HepG2 (cell line): ENCODE results near the gene SPG7. TPM values are rescaled to one million over a fixed set of nuclear protein-coding genes. Genes with fewer than 3 reads are reported as not detected.

Source experiments
- ATAC-seq: fragments of 200-7000 bp; cut with Tn5 transposase; 3 replicates; pipeline ENCODE4 v1.9.1; 2020; ENCODE audit warnings: mild to moderate bottlenecking, moderate library complexity
- BruUV-seq: library from RNA; stranded (reverse); fragments of 400-500 nt; replicated peaks from 2 replicates; lab custom pipeline; 2021; lab: Mats Ljungman, UMichigan
- CTCF ChIA-PET: fragments of 300-600 bp; formaldehyde crosslinking; extraction: SDS; loops from one replicate; lab custom pipeline; 2021; ENCODE audit warnings: low total read pairs, inconsistent platforms, low intra/inter-chr PET ratio; lab: Yijun Ruan, JAX
- POLR2A ChIA-PET: fragments of 350-600 bp; sonication (Branson Sonifier 250); formaldehyde crosslinking; loops from one replicate; lab custom pipeline; 2020; ENCODE audit warnings: antibody characterized with exemption, inconsistent platforms; lab: Yijun Ruan, JAX
- DNase-seq: peaks from one replicate; pipeline ENCODE4 v3.0.0-alpha.2; 2015; ENCODE audit warnings: low spot score
- FAIRE-seq: peaks from 3 replicates; lab custom pipeline; 2011; peaks lifted over from hg19 to GRCh38; lab: Jason Lieb, UNC
- H2AFZ ChIP-seq: one replicate; pipeline ENCODE4 v1.6.1; 2011; ENCODE audit warnings: low read length, inconsistent platforms
- H3K27ac ChIP-seq: fragments of 300-600 bp; 3 replicates; pipeline ENCODE4 v1.8.0; 2011; ENCODE audit warnings: mixed run types, mild to moderate bottlenecking, mixed read lengths, low read length, inconsistent platforms; ENCODE audit not compliant: insufficient read depth; ENCODE audit errors: extremely low read length
- H3K27me3 ChIP-seq, 2 experiments: fragments of 200-600 bp in 1 of 2; 2 replicates in 1 of 2; 3 replicates in 1 of 2; pipeline versions ENCODE4 v1.6.0 to v1.8.0; 2011; ENCODE audit warnings: low read length in 2 of 2, mild to moderate bottlenecking in 2 of 2, moderate library complexity in 2 of 2, inconsistent platforms in 1 of 2; ENCODE audit not compliant: insufficient read depth in 2 of 2, control insufficient read depth in 1 of 2
- H3K36me3 ChIP-seq, 2 experiments: fragments of 200-600 bp in 1 of 2; replicated peaks in 1 of 2; 2 replicates in 1 of 2; 3 replicates in 1 of 2; pipeline versions ENCODE4 v1.5.1 to v1.8.0; 2011; ENCODE audit warnings: low read length in 2 of 2, inconsistent platforms in 1 of 2; ENCODE audit not compliant: insufficient read depth in 2 of 2, control insufficient read depth in 1 of 2
- H3K4me1 ChIP-seq: 2 replicates; pipeline ENCODE4 v1.5.1; 2012; ENCODE audit warnings: low read length, inconsistent platforms; ENCODE audit not compliant: insufficient read depth
- H3K4me2 ChIP-seq: 2 replicates; pipeline ENCODE4 v1.6.0; 2011; ENCODE audit warnings: low read depth, low read length, inconsistent platforms
- H3K4me3 ChIP-seq, 3 experiments: fragments of 200-600 bp in 1 of 3; sonication (generic), shearing (Covaris generic) in 1 of 3; replicated peaks in 1 of 3; 2 replicates each; pipeline ENCODE4 v1.5.1; 2011 to 2016; ENCODE audit warnings: low read length in 3 of 3, inconsistent platforms in 2 of 3, low read depth in 2 of 3, mild to moderate bottlenecking in 2 of 3, control low read depth in 1 of 3, mixed read lengths in 1 of 3; ENCODE audit not compliant: insufficient read depth in 1 of 3
- H3K79me2 ChIP-seq: one replicate; pipeline ENCODE4 v1.6.1; 2011; ENCODE audit warnings: low read length, inconsistent platforms; ENCODE audit not compliant: insufficient read depth
- H3K9ac ChIP-seq: 2 replicates; pipeline ENCODE4 v1.6.0; 2011; ENCODE audit warnings: mild to moderate bottlenecking, low read depth, low read length, inconsistent platforms; ENCODE audit not compliant: insufficient read depth
- H3K9me3 ChIP-seq: 2 replicates; pipeline ENCODE4 v1.5.1; 2012; ENCODE audit warnings: mild to moderate bottlenecking, low read length
- H4K20me1 ChIP-seq: 2 replicates; pipeline ENCODE4 v1.6.0; 2011; ENCODE audit warnings: inconsistent platforms, mild to moderate bottlenecking, low read length, moderate library complexity; ENCODE audit not compliant: insufficient read depth
- CTCF ChIP-seq: sonication (generic); formaldehyde crosslinking; IDR thresholded peaks from 2 replicates; pipeline ENCODE4 v1.5.0; 2020; ENCODE audit warnings: mild to moderate bottlenecking, missing genetic modification reagents, moderate library complexity
- ELF3 ChIP-seq: IDR thresholded peaks from 2 replicates; pipeline ENCODE4 v1.6.1; 2016; ENCODE audit warnings: missing genetic modification reagents, missing compliant biosample characterization
- RBFOX2 ChIP-seq: fragments of 200-400 bp; formaldehyde crosslinking; IDR thresholded peaks from 2 replicates; pipeline ENCODE4 v1.6.1; 2017; ENCODE audit warnings: low read depth, mild to moderate bottlenecking, low read length
- STAG1 ChIP-seq: sonication (generic); formaldehyde crosslinking; IDR thresholded peaks from 2 replicates; pipeline ENCODE4 v1.4.0; 2020; ENCODE audit warnings: missing genetic modification reagents
- ZNF564 ChIP-seq: sonication (generic); formaldehyde crosslinking; IDR thresholded peaks from 2 replicates; pipeline ENCODE4 v1.8.1; 2023; ENCODE audit warnings: mild to moderate bottlenecking, missing genetic modification reagents
- ZNF570 ChIP-seq: sonication (generic); formaldehyde crosslinking; IDR thresholded peaks from 2 replicates; pipeline ENCODE4 v1.4.0; 2020; ENCODE audit warnings: mild to moderate bottlenecking, missing genetic modification reagents, borderline replicate concordance
- WGBS: methylation state at CpG from one replicate; pipeline ENCODE4 v1.1.6; 2017; ENCODE audit warnings: low lambda C conversion rate; 5-methylcytosine and 5-hydroxymethylcytosine counted together
- in situ Hi-C: cut with HindIII; loops from 2 replicates; pipeline ENCODE4 v1.10.0; 2017; ENCODE audit warnings: low pct_unique_long_range_greater_than_20kb; ENCODE audit not compliant: extremely low pct_ligation_motif_present
- intact Hi-C: fragments of 100-400 bp; cut with micrococcal nuclease; formaldehyde crosslinking; loops from one replicate; pipeline ENCODE4 v1.10.0; 2022; ENCODE audit not compliant: unreplicated experiment
- polyA plus RNA-seq, 8 experiments: library from polyadenylated mRNA; depleted of rRNA in 3 of 8; stranded (reverse) in 7 of 8; unstranded in 1 of 8; fragments of >200 nt; fragmentation: Illumina TruSeq in 4 of 8; extraction: Trizol in 4 of 8; gene quantifications; 2 replicates each; pipeline versions ENCODE4 v1.2.1 to v1.2.3, GENCODE V29; 2011 to 2016; ENCODE audit warnings: low read depth in 4 of 8, missing spikeins in 1 of 8, mixed read lengths in 1 of 8; ENCODE audit not compliant: insufficient read depth in 1 of 8
- total RNA-seq, 5 experiments: library from RNA; depleted of rRNA; stranded (reverse); fragments of >200 nt; fragmentation: Illumina TruSeq; extraction: Trizol; gene quantifications; 2 replicates each; pipeline ENCODE4 v1.2.3, GENCODE V29; 2016; ENCODE audit warnings: low read depth in 1 of 5

SPG7 gene
- total and polyA plus RNA-seq, 2 of the 13 experiments (the other 11 are each of a cell fraction or from before 2014, with no cell fraction given): 66.0 to 136 TPM

- H3K79me2 ChIP-seq: peaks cover 19% of the 10 kb centered on the region
- H2AFZ ChIP-seq: no peak overlapping the region
- in situ Hi-C loops: no loop called here
These were observed 15.6 kb downstream of the SPG7 start for GRCh38 chr16:89523680-89524344.

GRCh38 chr16:89525146-89525913 lies 17.1 kb downstream of the SPG7 start:
- H3K27me3 ChIP-seq: no peaks in the 10 kb centered on the region
- no peak for FAIRE-seq
- no peak overlapping the region for H2AFZ ChIP-seq
- no peaks in the 10 kb centered on the region for H3K9me3 ChIP-seq
- POLR2A ChIA-PET: interaction anchor here (1.1 kb wide), 1 partner anchor 20 kb away, joined by 4 read pairs; no protein-coding TSS in a partner anchor
- CTCF ChIA-PET: no interaction called here
- H3K79me2 ChIP-seq: peaks cover 10% of the 10 kb centered on the region
- TF ChIP-seq CTCF (CRISPR knock-in tag) (peak; percentile 42), STAG1 (peak; percentile 41), ZNF564 (CRISPR knock-in tag) (no peak), ZNF570 (CRISPR knock-in tag) (no peak)
- no peaks in the 10 kb centered on the region for H4K20me1 ChIP-seq
- BruUV-seq: no TSS peak
- H3K4me1 ChIP-seq: no peaks in the 10 kb centered on the region
- peak; percentile 48 for ATAC-seq
- in situ Hi-C loops: no loop called here
- no peak overlapping the region for H3K4me3 ChIP-seq
- H3K36me3 ChIP-seq: peaks cover 55 to 86% of the 10 kb centered on the region in 2 experiments
- DNase-seq: no peak
- H3K4me2 ChIP-seq: no peak overlapping the region
- intact Hi-C loops: no loop called here
- no peak overlapping the region for H3K27ac ChIP-seq
- H3K9ac ChIP-seq: no peak overlapping the region
- WGBS: 97% methylated on average over 20 of the region's 20 CpGs

More at GRCh38 chr16:89523680-89524344, 15.6 kb downstream of the SPG7 start:
- intact Hi-C loops: no loop called here
- DNase-seq (no peak), ATAC-seq (no peak), FAIRE-seq (no peak)
- H3K4me3 ChIP-seq: no peak overlapping the region
- ChIA-PET CTCF (no interaction called here), POLR2A (no interaction called here)
- no peaks in the 10 kb centered on the region for H3K27me3 ChIP-seq
- no peaks in the 10 kb centered on the region for H4K20me1 ChIP-seq
- H3K4me2 ChIP-seq: no peak overlapping the region
- peaks cover 56 to 87% of the 10 kb centered on the region in 2 experiments for H3K36me3 ChIP-seq
- BruUV-seq: no TSS peak
- H3K27ac ChIP-seq: no peak overlapping the region
- H3K9ac ChIP-seq: no peak overlapping the region
- H3K4me1 ChIP-seq: no peaks in the 10 kb centered on the region
- 96% methylated on average over 32 of the region's 32 CpGs for WGBS
- H3K9me3 ChIP-seq: no peaks in the 10 kb centered on the region
- TF ChIP-seq ELF3 (CRISPR knock-in tag) (no peak), RBFOX2 (peak; percentile 39; the same call in 1 of the 2 replicates)
